GM11168 (cell line): ENCODE results near the gene ZNF362.
"Not testable (repeated sequence)": the region's sequence is repeated elsewhere in the genome, so short reads cannot be mapped to it uniquely, and the experiment has no call there.

Source experiments
- in situ Hi-C: fragments of 300-500 bp; cut with MboI; formaldehyde crosslinking; loops from one replicate; pipeline ENCODE4 v1.12.0; 2022; ENCODE audit warnings: low sequenced_read_pairs; ENCODE audit not compliant: unreplicated experiment

Gene ZNF362

GRCh38 chr1:33256471-33257206, at the start of gene ZNF362:
Gene ZNF362 (plus strand): TSS chr1:33256492. CDS start chr1:33270575, 14,083 bp downstream.
- in situ Hi-C loops: no loop called here

- in situ Hi-C loops: no loop called here
Measured at GRCh38 chr1:33211972-33212371, 44.3 kb upstream of the ZNF362 start.

- in situ Hi-C loops: no loop called here
Measured at GRCh38 chr1:33219886-33220661, 36.2 kb upstream of the ZNF362 start.

- in situ Hi-C loops: no loop called here
Measured at GRCh38 chr1:33220676-33221384, 35.5 kb upstream of the ZNF362 start.

GRCh38 chr1:33221385-33221758, 34.9 kb upstream of the ZNF362 start:
- in situ Hi-C loops: no loop called here

GRCh38 chr1:33222381-33222780, 33.9 kb upstream of the ZNF362 start:
- in situ Hi-C loops: no loop called here

- in situ Hi-C loops: no loop called here
Measured at GRCh38 chr1:33224166-33224707, 32.1 kb upstream of the ZNF362 start.

- in situ Hi-C loops: no loop called here
Measured at GRCh38 chr1:33225586-33225985, 30.7 kb upstream of the ZNF362 start.

- in situ Hi-C loops: no loop called here
Measured at GRCh38 chr1:33228935-33229487, 27.3 kb upstream of the ZNF362 start.

GRCh38 chr1:33231166-33231565, 25.1 kb upstream of the ZNF362 start:
- in situ Hi-C loops: no loop called here

- in situ Hi-C loops: no loop called here
Measured at GRCh38 chr1:33232716-33233115, 23.6 kb upstream of the ZNF362 start.

GRCh38 chr1:33234131-33234530, 22.2 kb upstream of the ZNF362 start:
- in situ Hi-C loops: no loop called here

GRCh38 chr1:33234588-33234990, 21.7 kb upstream of the ZNF362 start:
- in situ Hi-C loops: no loop called here

- in situ Hi-C loops: no loop called here
Measured at GRCh38 chr1:33235521-33235920, 20.8 kb upstream of the ZNF362 start.

GRCh38 chr1:33236498-33236897, 19.8 kb upstream of the ZNF362 start:
- in situ Hi-C loops: no loop called here

- in situ Hi-C loops: no loop called here
Measured at GRCh38 chr1:33237579-33237978, 18.7 kb upstream of the ZNF362 start.

- in situ Hi-C loops: not testable (repeated sequence)
Measured at GRCh38 chr1:33238194-33238724, 18.0 kb upstream of the ZNF362 start.

GRCh38 chr1:33239410-33239809, 16.9 kb upstream of the ZNF362 start:
- in situ Hi-C loops: not testable (repeated sequence)

GRCh38 chr1:33241866-33242265, 14.4 kb upstream of the ZNF362 start:
- in situ Hi-C loops: no loop called here

GRCh38 chr1:33242652-33243051, 13.6 kb upstream of the ZNF362 start:
- in situ Hi-C loops: no loop called here
